LHCN-M2 (cell line): ENCODE results near the gene GLDC. TPM values are rescaled to one million over a fixed set of nuclear protein-coding genes. Genes with fewer than 3 reads are reported as not detected.
A peak's percentile ranks its signal among the peaks of the same experiment; 100 is the strongest.

Experiments used
- DNase-seq: peaks from one replicate; pipeline ENCODE4 v3.0.0-alpha.2; 2012; ENCODE audit warnings: low read depth
- total RNA-seq: library from RNA; depleted of rRNA; stranded (reverse); fragments of >200 nt; gene quantifications from 2 replicates; pipeline ENCODE4 v1.2.3, GENCODE V29; 2014; rRNA removed

The GLDC gene
- total RNA-seq, 1 experiment from 2014 or later: 2.8 TPM

DNA sequence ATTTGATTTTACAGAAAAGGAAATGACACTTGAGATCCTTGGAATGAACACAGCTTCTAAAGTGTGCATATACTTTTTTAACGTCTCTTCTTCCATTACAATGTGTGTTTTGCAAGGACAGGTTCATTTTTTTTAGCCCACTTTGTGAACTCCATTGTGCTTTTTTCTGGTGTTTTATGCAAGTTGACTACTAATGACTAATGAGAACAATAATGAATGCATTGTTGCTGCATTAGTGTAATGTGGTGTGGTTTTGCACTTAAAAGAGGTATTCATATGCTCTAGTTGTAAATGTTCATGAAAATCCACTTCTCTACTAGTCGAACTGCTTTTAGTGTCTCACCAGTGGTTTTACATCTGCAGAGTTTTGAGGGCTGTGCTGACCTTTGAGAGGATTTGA is 139.0 kb downstream of the GLDC start:
- peak; percentile 57 for DNase-seq

DNA sequence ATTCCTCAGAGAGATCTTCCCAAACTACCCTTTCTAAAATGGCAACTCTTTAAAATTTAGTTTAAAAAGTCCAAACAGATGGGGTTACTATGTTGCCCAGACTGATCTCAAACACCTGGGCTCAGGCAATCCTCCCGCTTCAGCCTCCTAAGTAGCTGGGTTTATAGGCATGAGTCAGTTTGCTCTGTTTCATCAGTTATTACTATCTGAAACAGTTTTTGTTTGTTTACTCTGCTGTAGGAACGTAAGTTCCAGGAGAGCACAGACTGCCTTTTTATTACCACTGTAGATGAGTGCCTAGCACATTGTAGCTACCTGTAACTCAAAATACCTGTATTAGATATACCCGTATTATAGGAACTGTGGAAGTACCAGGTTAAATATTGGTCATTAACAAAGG is 143.1 kb downstream of the GLDC start:
- DNase-seq: peak; percentile 17

DNA sequence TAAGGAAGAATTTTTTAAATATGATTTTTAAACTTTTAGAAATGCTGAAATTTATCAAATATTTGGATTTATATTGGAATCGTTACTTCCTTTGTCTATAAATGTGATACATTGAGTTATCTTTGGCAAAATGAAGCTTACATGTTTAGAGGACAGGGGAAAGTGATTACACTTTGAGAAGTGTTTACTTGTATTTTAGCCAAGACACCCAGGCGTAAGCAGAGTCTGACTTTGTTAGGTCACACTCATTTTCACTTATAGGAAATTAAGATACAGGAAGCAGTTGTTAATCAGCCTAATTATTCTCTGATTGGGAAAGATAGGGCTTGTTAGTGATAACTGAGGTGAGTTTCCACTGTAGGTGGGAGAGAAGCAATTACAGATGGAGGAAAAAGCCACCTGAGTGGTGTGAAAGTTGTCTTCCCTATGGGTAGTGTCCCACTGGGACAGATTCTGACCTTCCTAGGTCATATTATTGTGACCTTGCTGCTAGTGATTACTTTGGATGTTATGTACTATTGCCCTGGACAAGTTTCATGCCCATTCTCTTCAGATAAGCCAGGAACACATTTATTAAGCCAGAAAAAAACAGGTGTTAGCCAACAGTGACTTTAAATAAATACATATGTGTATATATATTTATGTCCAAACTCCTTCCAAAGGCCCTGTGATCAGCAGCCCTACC is 143.9 kb downstream of the GLDC start:
- no peak for DNase-seq

DNA sequence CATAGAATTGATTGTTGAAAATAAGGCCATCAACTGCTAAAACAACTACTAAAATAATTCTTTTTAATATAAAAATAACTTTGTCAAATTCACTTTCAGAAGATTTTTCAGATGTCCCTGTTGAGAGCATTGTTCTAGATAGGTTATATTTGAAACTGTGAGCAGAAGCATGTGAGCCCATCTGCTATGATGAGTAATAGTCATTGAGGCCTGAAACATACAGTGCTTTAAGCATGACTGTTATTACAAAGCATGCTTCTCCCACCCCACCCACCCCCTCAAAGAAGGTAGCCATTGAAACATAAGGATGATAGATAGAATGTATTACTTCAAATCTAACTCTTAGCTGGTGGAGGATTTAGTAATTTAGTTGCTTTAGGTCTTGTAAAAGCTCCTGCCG is 146.5 kb downstream of the GLDC start:
- peak; percentile 60 for DNase-seq

DNA sequence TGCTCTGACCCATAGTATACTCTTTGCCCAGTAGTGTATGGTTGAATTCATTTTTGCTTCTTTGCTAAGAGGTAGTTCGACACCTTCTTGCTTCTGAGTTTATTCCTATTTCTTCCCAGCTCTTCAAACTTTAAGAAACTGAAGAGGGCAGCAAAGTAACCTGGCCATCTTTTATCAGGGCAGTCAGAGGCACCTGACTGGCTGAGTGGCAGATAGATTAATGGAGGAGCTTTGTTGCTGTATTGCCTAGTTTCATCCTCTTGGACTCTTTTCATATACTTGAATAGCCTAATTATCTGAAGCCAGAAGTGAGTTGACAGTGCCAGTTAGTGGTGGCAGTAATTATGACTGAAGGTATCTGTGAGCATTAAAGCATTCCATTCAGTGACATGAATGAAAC is 150.1 kb downstream of the GLDC start:
- DNase-seq: no peak

DNA sequence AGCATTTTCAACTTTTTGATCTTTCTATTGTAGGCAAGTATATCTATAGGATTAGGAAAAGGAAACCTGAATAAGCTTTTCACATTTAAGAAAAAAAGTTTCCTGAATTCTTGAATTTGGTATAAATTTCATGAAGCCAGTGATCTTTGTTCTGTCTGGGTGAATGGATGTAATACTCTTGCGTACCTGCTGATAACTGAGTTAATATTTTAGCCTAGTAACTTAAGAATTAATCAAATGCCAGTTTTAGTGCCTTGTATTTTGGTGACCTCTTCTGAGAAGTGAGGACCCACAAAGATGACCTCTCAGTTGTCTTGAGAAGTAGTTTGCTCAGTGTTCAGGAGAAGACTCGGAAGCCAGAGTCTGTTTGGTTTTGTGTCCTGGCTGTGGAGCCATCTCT is 154.7 kb downstream of the GLDC start:
- no peak for DNase-seq

DNA sequence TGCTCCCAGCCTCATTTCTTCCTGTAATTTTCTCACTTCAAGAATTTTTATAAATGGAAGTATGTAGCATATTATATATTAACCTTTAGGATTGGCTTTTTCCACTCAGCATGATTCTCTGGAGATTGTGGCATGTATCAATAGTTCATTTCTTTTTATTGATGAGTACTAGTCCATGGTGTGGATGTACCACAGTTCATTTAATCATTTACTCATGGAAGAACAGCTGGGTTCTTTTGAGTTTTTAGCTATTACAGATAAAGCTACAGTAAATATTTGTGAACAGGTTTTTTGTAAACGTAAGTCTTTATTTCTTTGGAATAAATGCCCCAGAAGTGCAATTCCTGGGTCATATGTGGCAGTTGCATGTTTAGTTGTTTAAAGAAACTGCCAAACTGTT is 156.4 kb downstream of the GLDC start:
- no peak for DNase-seq

DNA sequence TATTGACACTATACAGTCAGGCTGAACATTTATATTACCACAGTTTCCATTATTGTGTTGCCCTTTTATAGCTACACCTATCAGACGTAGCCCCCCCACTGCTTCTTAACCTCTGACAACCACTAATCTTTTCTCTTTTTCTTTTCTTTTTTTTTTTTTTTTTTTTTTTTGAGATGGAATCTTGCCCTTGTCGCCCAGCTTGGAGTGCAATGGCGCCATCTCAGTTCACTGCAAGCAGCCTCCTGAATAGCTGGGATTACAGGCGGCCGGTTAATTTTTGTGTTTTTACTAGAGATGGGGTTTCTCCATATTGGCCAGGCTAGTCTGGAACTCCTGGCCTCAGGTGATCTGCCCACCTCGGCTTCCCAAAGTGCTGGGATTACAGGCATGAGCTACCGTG is 157.1 kb downstream of the GLDC start:
- no peak for DNase-seq

DNA sequence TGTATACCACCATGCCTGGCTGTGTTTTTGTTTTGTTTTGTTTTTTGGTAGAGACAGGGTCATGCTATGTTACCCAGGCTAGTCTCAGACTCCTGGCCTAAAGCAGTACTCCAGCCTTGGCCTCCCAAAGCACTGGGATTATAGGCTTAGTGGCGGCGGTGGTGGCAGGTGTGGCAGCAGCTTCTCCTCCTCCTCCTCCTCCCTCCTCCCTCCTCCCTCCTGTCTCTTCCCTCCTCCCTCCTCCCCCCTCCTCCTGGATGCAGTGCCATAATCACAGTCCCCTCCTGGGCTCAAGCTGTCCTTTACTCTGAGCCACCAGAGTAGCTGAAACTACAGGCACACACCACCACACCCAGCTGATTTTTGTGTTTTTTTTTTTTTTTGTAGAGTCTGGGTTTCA is 161.3 kb downstream of the GLDC start:
- peak; percentile 12 for DNase-seq

Other genes with a start within 250 kb of the GLDC start
- gene UHRF2, start 232.5 kb downstream of the GLDC start, total RNA-seq: 91.8 and 102 TPM in 2 replicates
- gene KDM4C, start 112.2 kb upstream of the GLDC start, total RNA-seq: 15.5 and 22.6 TPM in 2 replicates